Loucy (cell line): Measurements from ENCODE around the gene MARK3.

ENCODE experiments used
- H2AFZ ChIP-seq: fragments of 200-600 bp; sonication (generic); 2 replicates; pipeline ENCODE4 v1.6.0; 2016; ENCODE audit warnings: antibody characterized with exemption, mild to moderate bottlenecking, low read length, moderate library complexity
- H3F3A ChIP-seq: fragments of 200-600 bp; 2 replicates; pipeline ENCODE4 v1.6.0; 2016; ENCODE audit warnings: antibody characterized with exemption, low read depth, mild to moderate bottlenecking
- H3K27me3 ChIP-seq: fragments of 200-600 bp; sonication (generic); 2 replicates; pipeline ENCODE4 v1.6.1; 2014; ENCODE audit warnings: low read length, mild to moderate bottlenecking; ENCODE audit not compliant: insufficient read depth, poor library complexity, severe bottlenecking
- H3K36me3 ChIP-seq: fragments of 200-600 bp; sonication (generic); 2 replicates; pipeline ENCODE4 v1.6.1; 2016; ENCODE audit warnings: low read length; ENCODE audit not compliant: insufficient read depth
- H3K4me1 ChIP-seq: fragments of 200-600 bp; sonication (generic); 2 replicates; pipeline ENCODE4 v1.5.1; 2014; ENCODE audit warnings: low read length, mild to moderate bottlenecking; ENCODE audit not compliant: insufficient read depth, poor library complexity, severe bottlenecking
- H3K4me2 ChIP-seq: fragments of 200-600 bp; sonication (generic); 2 replicates; pipeline ENCODE4 v1.6.0; 2014; ENCODE audit warnings: antibody characterized with exemption, low read length, low read depth, mild to moderate bottlenecking; ENCODE audit not compliant: poor library complexity, severe bottlenecking
- H3K4me3 ChIP-seq: fragments of 200-600 bp; sonication (generic); 2 replicates; pipeline ENCODE4 v1.5.1; 2014; ENCODE audit warnings: low read length, mild to moderate bottlenecking, mixed read lengths; ENCODE audit not compliant: poor library complexity, severe bottlenecking
- H3K79me2 ChIP-seq: fragments of 200-600 bp; sonication (generic); 2 replicates; pipeline ENCODE4 v1.6.1; 2014; ENCODE audit warnings: low read length; ENCODE audit not compliant: insufficient read depth
- H3K9ac ChIP-seq: fragments of 200-600 bp; sonication (generic); 2 replicates; pipeline ENCODE4 v1.6.0; 2014; ENCODE audit warnings: mild to moderate bottlenecking, low read depth, low read length, moderate library complexity; ENCODE audit not compliant: poor library complexity, severe bottlenecking
- H3K9me2 ChIP-seq: fragments of 200-600 bp; sonication (generic); replicated peaks from 2 replicates; pipeline ENCODE4 v1.6.1; 2016; ENCODE audit warnings: low read depth, low read length, mixed read lengths
- H3K9me3 ChIP-seq: fragments of 200-600 bp; sonication (generic); 2 replicates; pipeline ENCODE4 v1.6.1; 2014; ENCODE audit warnings: mild to moderate bottlenecking, antibody characterized with exemption, low read length, low read depth; ENCODE audit not compliant: insufficient read depth
- H4K20me1 ChIP-seq: fragments of 200-600 bp; sonication (generic); 2 replicates; pipeline ENCODE4 v1.6.0; 2014; ENCODE audit warnings: antibody characterized with exemption, low read length, mild to moderate bottlenecking; ENCODE audit not compliant: insufficient read depth, poor library complexity, severe bottlenecking
- EZH2phosphoT487 ChIP-seq: fragments of 200-600 bp; IDR thresholded peaks from 2 replicates; pipeline ENCODE4 v1.6.1; 2018; ENCODE audit warnings: antibody characterized with exemption, mild to moderate bottlenecking, moderate library complexity, borderline replicate concordance
- TF ChIP-seq, protein P1 (sequence below): fragments of 200-600 bp; sonication (generic); conservative IDR thresholded peaks from 2 replicates; pipeline ENCODE4 v1.5.1; 2014; ENCODE audit warnings: mild to moderate bottlenecking, antibody characterized with exemption, low read length

Gene MARK3

DNA sequence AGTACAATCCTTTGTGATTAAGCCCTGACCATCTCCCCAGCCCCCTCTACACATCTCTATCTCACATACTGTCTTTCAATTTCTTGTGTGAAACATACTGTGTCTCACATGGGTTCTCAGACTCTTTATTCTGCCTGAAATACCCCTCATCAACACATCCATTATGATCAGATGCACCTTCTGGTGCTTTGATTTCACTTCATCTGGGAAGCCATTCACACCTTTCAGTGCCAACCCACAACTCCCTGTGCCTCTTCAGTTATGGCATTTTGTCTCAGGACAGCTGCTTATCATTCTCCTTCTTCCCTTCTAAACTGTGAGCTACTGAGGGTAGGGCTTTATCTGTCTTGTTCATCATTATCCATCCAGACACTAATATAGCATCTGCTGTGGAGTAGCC lies 78.6 kb downstream of the MARK3 start:
- H3K4me1 ChIP-seq, result no peaks in the 10 kb centered on the region
- H3K9ac ChIP-seq, result no peak overlapping the region
- no peaks in the 10 kb centered on the region for H3K27me3 ChIP-seq
- no peak for TF ChIP-seq EZH2phosphoT487
- TF ChIP-seq, protein P1, sequence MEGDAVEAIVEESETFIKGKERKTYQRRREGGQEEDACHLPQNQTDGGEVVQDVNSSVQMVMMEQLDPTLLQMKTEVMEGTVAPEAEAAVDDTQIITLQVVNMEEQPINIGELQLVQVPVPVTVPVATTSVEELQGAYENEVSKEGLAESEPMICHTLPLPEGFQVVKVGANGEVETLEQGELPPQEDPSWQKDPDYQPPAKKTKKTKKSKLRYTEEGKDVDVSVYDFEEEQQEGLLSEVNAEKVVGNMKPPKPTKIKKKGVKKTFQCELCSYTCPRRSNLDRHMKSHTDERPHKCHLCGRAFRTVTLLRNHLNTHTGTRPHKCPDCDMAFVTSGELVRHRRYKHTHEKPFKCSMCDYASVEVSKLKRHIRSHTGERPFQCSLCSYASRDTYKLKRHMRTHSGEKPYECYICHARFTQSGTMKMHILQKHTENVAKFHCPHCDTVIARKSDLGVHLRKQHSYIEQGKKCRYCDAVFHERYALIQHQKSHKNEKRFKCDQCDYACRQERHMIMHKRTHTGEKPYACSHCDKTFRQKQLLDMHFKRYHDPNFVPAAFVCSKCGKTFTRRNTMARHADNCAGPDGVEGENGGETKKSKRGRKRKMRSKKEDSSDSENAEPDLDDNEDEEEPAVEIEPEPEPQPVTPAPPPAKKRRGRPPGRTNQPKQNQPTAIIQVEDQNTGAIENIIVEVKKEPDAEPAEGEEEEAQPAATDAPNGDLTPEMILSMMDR, result no peak
- H3K4me2 ChIP-seq, result no peak overlapping the region
- no peak overlapping the region for H3K4me3 ChIP-seq
- H3K9me2 ChIP-seq, result no peaks in the 10 kb centered on the region
- no peaks in the 10 kb centered on the region for H4K20me1 ChIP-seq
- H3K9me3 ChIP-seq, result no peaks in the 10 kb centered on the region
- no peaks in the 10 kb centered on the region; the same call in 1 of the 2 replicates for H3K79me2 ChIP-seq
- H3K36me3 ChIP-seq, result peaks cover 72% of the 10 kb centered on the region
- H3F3A ChIP-seq, result no peaks in the 10 kb centered on the region
- H2AFZ ChIP-seq, result no peak overlapping the region

DNA sequence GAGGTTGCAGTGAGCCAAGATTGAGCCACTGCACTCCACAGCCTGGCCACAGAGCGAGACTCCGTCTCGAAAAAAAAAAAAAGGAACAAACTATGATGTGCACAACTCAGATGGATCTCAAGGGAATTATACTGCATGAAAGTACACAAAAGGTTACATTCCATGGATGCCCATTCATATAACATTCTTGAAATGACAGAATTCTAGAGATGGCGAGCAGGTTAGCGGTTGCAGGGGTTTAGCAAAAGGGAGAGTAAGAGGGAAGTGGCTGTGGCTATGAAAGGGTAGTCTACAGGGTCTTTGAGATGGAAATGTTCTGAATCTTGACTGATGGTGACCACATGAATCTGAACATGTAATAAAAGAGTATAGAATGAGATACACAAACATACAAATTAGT lies 87.7 kb downstream of the MARK3 start:
- H2AFZ ChIP-seq, result no peak overlapping the region
- H3K36me3 ChIP-seq, result peaks cover 75% of the 10 kb centered on the region
- no peak for TF ChIP-seq EZH2phosphoT487
- TF ChIP-seq, protein P1, result no peak
- H3K79me2 ChIP-seq, result no peaks in the 10 kb centered on the region
- H3K4me3 ChIP-seq, result no peak overlapping the region
- no peaks in the 10 kb centered on the region for H3K9me2 ChIP-seq
- peaks cover 3% of the 10 kb centered on the region; the same call in 1 of the 2 replicates for H3F3A ChIP-seq
- H3K9me3 ChIP-seq, result no peaks in the 10 kb centered on the region
- no peaks in the 10 kb centered on the region for H3K27me3 ChIP-seq
- H4K20me1 ChIP-seq, result no peaks in the 10 kb centered on the region
- H3K4me1 ChIP-seq, result no peaks in the 10 kb centered on the region
- H3K4me2 ChIP-seq, result no peak overlapping the region
- H3K9ac ChIP-seq, result no peak overlapping the region

DNA sequence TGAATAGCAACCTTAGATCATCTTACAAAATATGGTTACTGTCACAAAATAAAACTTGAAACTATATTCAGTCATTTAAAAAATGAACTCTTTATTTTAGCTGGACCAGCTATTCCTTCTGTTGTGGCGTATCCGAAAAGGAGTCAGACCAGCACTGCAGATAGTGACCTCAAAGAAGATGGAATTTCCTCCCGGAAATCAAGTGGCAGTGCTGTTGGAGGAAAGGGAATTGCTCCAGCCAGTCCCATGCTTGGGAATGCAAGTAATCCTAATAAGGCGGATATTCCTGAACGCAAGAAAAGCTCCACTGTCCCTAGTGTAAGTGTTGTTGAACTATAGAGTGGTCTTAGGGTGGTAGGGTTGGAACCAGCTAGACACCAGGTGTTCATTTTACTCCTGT lies 89.7 kb downstream of the MARK3 start:
- H3K4me3 ChIP-seq, result no peak overlapping the region
- H3K36me3 ChIP-seq, result peaks cover 59% of the 10 kb centered on the region

More for the DNA sequence above, 89.7 kb downstream of the MARK3 start:
- no peaks in the 10 kb centered on the region for H3K9me2 ChIP-seq
- peaks cover 3% of the 10 kb centered on the region; the same call in 1 of the 2 replicates for H3F3A ChIP-seq
- TF ChIP-seq, protein P1, result no peak
- TF ChIP-seq EZH2phosphoT487, result no peak
- H3K4me2 ChIP-seq, result no peak overlapping the region
- no peaks in the 10 kb centered on the region for H4K20me1 ChIP-seq
- H3K9me3 ChIP-seq, result no peaks in the 10 kb centered on the region
- H3K4me1 ChIP-seq, result peaks cover 1% of the 10 kb centered on the region
- H2AFZ ChIP-seq, result no peak overlapping the region
- no peak overlapping the region for H3K9ac ChIP-seq
- H3K79me2 ChIP-seq, result no peaks in the 10 kb centered on the region
- H3K27me3 ChIP-seq, result no peaks in the 10 kb centered on the region
